GM23338 (cell line): Measurements from ENCODE around the gene WNT4. TPM values are rescaled to one million over a fixed set of nuclear protein-coding genes. Genes with fewer than 3 reads are reported as not detected.

ENCODE experiments used
- ATAC-seq: fragments of 200-7000 bp; cut with Tn5 transposase; 3 replicates; pipeline ENCODE4 v1.9.1; 2020
- DNase-seq: peaks from one replicate; pipeline ENCODE4 v3.0.0-alpha.2; 2015; ENCODE audit warnings: low spot score
- H2AFZ ChIP-seq: fragments of 200-600 bp; sonication (generic); 2 replicates; pipeline ENCODE4 v1.8.0; 2016; ENCODE audit warnings: antibody characterized with exemption, mild to moderate bottlenecking, moderate library complexity
- H3F3A ChIP-seq: fragments of 200-600 bp; sonication (generic); replicated peaks from 2 replicates; pipeline ENCODE4 v1.8.0; 2017; ENCODE audit warnings: antibody characterized with exemption, mixed run types, low read depth
- H3K27ac ChIP-seq: fragments of 200-600 bp; sonication (generic); 2 replicates; pipeline ENCODE4 v1.6.1; 2016; ENCODE audit warnings: low read depth
- H3K27me3 ChIP-seq: fragments of 200-600 bp; sonication (generic); 2 replicates; pipeline ENCODE4 v1.8.0; 2016; ENCODE audit warnings: mild to moderate bottlenecking, mixed run types, moderate library complexity; ENCODE audit not compliant: insufficient read depth
- H3K36me3 ChIP-seq: fragments of 200-600 bp; sonication (generic); 2 replicates; pipeline ENCODE4 v1.8.0; 2016; ENCODE audit warnings: mild to moderate bottlenecking; ENCODE audit not compliant: insufficient read depth
- H3K4me1 ChIP-seq: fragments of 200-600 bp; sonication (generic); 2 replicates; pipeline ENCODE4 v1.8.0; 2016; ENCODE audit warnings: mild to moderate bottlenecking, moderate library complexity; ENCODE audit not compliant: insufficient read depth
- H3K4me2 ChIP-seq: fragments of 200-600 bp; sonication (generic); 2 replicates; pipeline ENCODE4 v1.7.1; 2017; ENCODE audit warnings: mixed run types
- H3K4me3 ChIP-seq: fragments of 200-600 bp; sonication (generic); 2 replicates; pipeline ENCODE4 v1.6.1; 2016; ENCODE audit warnings: mixed run types
- H3K79me2 ChIP-seq: fragments of 200-600 bp; sonication (generic); replicated peaks from 2 replicates; pipeline ENCODE4 v1.8.0; 2017; ENCODE audit warnings: mild to moderate bottlenecking; ENCODE audit not compliant: insufficient read depth
- H3K9me2 ChIP-seq: fragments of 200-600 bp; sonication (generic); 2 replicates; pipeline ENCODE4 v1.8.0; 2017; ENCODE audit not compliant: insufficient read depth
- H4K20me1 ChIP-seq: fragments of 200-600 bp; sonication (generic); replicated peaks from 2 replicates; pipeline ENCODE4 v1.8.0; 2017; ENCODE audit warnings: mild to moderate bottlenecking; ENCODE audit not compliant: insufficient read depth
- H3K27ac Mint-ChIP-seq: 2 replicates; pipeline ENCODE4 v1.8.0; 2020; ENCODE audit warnings: inconsistent platforms, mild to moderate bottlenecking, moderate library complexity, mixed read lengths
- H3K27me3 Mint-ChIP-seq: 3 replicates; pipeline ENCODE4 v1.8.0; 2022; ENCODE audit warnings: low read depth, mild to moderate bottlenecking, moderate library complexity, mixed read lengths, inconsistent platforms; ENCODE audit not compliant: insufficient read depth, poor library complexity
- H3K36me3 Mint-ChIP-seq: 3 replicates; pipeline ENCODE4 v1.8.0; 2021; ENCODE audit warnings: low read depth, mild to moderate bottlenecking, inconsistent platforms, moderate library complexity, mixed read lengths
- H3K4me1 Mint-ChIP-seq: 3 replicates; pipeline ENCODE4 v1.8.0; 2020; ENCODE audit warnings: mild to moderate bottlenecking, inconsistent platforms, mixed read lengths
- H3K4me3 Mint-ChIP-seq: 3 replicates; pipeline ENCODE4 v1.8.0; 2021; ENCODE audit warnings: moderate library complexity, mild to moderate bottlenecking, inconsistent platforms, mixed read lengths
- H3K9me3 Mint-ChIP-seq: 3 replicates; pipeline ENCODE4 v1.8.0; 2020; ENCODE audit warnings: moderate library complexity, mild to moderate bottlenecking, inconsistent platforms, mixed read lengths
- CREB1 ChIP-seq: fragments of 250-450 bp; sonication (Bioruptor Pico); IDR thresholded peaks from 2 replicates; pipeline ENCODE4 v1.5.0; 2020; ENCODE audit warnings: low read depth, mild to moderate bottlenecking, moderate library complexity
- EZH2phosphoT487 ChIP-seq: fragments of 200-600 bp; sonication (generic); IDR thresholded peaks from one replicate; pipeline ENCODE4 v1.8.1; 2018; ENCODE audit warnings: antibody characterized with exemption; ENCODE audit not compliant: unreplicated experiment
- JUNB ChIP-seq: IDR thresholded peaks from one replicate; pipeline ENCODE4 v1.6.1; 2016; ENCODE audit warnings: antibody characterized with exemption; ENCODE audit not compliant: unreplicated experiment
- ZNF331 ChIP-seq: fragments of 250-450 bp; sonication (Bioruptor Pico); IDR thresholded peaks from 2 replicates; pipeline ENCODE4 v1.5.0; 2020; ENCODE audit warnings: low read depth, mild to moderate bottlenecking, moderate library complexity
- polyA plus RNA-seq: library from polyadenylated mRNA; unstranded; fragments of >200 nt; fragmentation: Nextera tagmentation; extraction: Ambion mirVana; gene quantifications from 2 replicates; pipeline ENCODE4 v1.2.1, GENCODE V29; 2016
- total RNA-seq: library from RNA; depleted of rRNA; stranded (reverse); fragments of >200 nt; shearing (Covaris generic); gene quantifications from 2 replicates; pipeline ENCODE4 v1.2.3, GENCODE V29; 2014
- TF ChIP-seq, protein P1 (sequence below): IDR thresholded peaks from 2 replicates; pipeline ENCODE4 v1.6.1; 2016; ENCODE audit warnings: antibody characterized with exemption
- TF ChIP-seq, protein P2 (sequence below): fragments of 250-450 bp; sonication (Bioruptor Pico); IDR thresholded peaks from 2 replicates; pipeline ENCODE4 v1.5.0; 2020; ENCODE audit warnings: mild to moderate bottlenecking, moderate library complexity

WNT4 gene
- total and polyA plus RNA-seq, 2 experiments from 2014 or later = 0.59 to 0.79 TPM

DNA sequence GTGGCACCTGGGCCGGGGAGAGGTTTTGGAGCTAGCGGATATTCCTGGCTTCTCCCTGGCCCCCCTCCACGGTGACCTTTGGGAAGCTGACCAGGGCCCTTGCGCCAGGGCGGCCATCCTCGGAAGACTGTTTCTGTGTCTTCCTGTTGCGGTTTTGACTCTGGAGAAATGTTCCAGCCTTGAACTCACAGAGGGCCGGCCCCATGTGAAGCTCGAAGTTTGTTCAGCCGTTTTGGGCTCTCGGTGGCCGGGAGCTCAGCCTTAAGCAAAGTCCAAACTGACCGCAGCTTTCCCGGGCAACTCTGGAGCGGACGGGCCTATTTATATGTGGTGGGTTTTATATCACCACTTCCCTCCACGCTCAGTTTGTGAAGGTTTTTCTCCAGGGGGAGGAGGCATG is 17.0 kb upstream of the WNT4 start:
- no peaks in the 10 kb centered on the region for H3K4me1 Mint-ChIP-seq
- no peaks in the 10 kb centered on the region for H3K36me3 Mint-ChIP-seq
- no peak overlapping the region for H3K27ac ChIP-seq
- H3K79me2 ChIP-seq = no peaks in the 10 kb centered on the region
- TF ChIP-seq ZNF331 (CRISPR knock-in tag) = no peak
- no peak for TF ChIP-seq EZH2phosphoT487
- TF ChIP-seq CREB1 = no peak
- TF ChIP-seq, protein P1, sequence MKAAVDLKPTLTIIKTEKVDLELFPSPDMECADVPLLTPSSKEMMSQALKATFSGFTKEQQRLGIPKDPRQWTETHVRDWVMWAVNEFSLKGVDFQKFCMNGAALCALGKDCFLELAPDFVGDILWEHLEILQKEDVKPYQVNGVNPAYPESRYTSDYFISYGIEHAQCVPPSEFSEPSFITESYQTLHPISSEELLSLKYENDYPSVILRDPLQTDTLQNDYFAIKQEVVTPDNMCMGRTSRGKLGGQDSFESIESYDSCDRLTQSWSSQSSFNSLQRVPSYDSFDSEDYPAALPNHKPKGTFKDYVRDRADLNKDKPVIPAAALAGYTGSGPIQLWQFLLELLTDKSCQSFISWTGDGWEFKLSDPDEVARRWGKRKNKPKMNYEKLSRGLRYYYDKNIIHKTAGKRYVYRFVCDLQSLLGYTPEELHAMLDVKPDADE = no peak
- TF ChIP-seq, protein P2, sequence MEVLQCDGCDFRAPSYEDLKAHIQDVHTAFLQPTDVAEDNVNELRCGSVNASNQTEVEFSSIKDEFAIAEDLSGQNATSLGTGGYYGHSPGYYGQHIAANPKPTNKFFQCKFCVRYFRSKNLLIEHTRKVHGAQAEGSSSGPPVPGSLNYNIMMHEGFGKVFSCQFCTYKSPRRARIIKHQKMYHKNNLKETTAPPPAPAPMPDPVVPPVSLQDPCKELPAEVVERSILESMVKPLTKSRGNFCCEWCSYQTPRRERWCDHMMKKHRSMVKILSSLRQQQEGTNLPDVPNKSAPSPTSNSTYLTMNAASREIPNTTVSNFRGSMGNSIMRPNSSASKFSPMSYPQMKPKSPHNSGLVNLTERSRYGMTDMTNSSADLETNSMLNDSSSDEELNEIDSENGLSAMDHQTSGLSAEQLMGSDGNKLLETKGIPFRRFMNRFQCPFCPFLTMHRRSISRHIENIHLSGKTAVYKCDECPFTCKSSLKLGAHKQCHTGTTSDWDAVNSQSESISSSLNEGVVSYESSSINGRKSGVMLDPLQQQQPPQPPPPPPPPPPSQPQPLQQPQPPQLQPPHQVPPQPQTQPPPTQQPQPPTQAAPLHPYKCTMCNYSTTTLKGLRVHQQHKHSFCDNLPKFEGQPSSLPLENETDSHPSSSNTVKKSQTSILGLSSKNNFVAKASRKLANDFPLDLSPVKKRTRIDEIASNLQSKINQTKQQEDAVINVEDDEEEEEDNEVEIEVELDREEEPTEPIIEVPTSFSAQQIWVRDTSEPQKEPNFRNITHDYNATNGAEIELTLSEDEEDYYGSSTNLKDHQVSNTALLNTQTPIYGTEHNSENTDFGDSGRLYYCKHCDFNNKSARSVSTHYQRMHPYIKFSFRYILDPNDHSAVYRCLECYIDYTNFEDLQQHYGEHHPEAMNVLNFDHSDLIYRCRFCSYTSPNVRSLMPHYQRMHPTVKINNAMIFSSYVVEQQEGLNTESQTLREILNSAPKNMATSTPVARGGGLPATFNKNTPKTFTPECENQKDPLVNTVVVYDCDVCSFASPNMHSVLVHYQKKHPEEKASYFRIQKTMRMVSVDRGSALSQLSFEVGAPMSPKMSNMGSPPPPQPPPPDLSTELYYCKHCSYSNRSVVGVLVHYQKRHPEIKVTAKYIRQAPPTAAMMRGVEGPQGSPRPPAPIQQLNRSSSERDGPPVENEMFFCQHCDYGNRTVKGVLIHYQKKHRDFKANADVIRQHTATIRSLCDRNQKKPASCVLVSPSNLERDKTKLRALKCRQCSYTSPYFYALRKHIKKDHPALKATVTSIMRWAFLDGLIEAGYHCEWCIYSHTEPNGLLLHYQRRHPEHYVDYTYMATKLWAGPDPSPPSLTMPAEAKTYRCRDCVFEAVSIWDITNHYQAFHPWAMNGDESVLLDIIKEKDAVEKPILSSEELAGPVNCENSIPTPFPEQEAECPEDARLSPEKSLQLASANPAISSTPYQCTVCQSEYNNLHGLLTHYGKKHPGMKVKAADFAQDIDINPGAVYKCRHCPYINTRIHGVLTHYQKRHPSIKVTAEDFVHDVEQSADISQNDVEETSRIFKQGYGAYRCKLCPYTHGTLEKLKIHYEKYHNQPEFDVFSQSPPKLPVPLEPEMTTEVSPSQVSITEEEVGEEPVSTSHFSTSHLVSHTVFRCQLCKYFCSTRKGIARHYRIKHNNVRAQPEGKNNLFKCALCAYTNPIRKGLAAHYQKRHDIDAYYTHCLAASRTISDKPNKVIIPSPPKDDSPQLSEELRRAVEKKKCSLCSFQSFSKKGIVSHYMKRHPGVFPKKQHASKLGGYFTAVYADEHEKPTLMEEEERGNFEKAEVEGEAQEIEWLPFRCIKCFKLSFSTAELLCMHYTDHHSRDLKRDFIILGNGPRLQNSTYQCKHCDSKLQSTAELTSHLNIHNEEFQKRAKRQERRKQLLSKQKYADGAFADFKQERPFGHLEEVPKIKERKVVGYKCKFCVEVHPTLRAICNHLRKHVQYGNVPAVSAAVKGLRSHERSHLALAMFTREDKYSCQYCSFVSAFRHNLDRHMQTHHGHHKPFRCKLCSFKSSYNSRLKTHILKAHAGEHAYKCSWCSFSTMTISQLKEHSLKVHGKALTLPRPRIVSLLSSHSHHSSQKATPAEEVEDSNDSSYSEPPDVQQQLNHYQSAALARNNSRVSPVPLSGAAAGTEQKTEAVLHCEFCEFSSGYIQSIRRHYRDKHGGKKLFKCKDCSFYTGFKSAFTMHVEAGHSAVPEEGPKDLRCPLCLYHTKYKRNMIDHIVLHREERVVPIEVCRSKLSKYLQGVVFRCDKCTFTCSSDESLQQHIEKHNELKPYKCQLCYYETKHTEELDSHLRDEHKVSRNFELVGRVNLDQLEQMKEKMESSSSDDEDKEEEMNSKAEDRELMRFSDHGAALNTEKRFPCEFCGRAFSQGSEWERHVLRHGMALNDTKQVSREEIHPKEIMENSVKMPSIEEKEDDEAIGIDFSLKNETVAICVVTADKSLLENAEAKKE (CRISPR knock-in tag) = no peak
- no peak for TF ChIP-seq JUNB
- H3K9me3 Mint-ChIP-seq = no peaks in the 10 kb centered on the region
- H3K36me3 ChIP-seq = no peaks in the 10 kb centered on the region
- no peaks in the 10 kb centered on the region for H4K20me1 ChIP-seq
- no peak overlapping the region for H3K4me3 ChIP-seq
- no peak for ATAC-seq
- H3K27me3 ChIP-seq = no peaks in the 10 kb centered on the region
- H3K9me2 ChIP-seq = no peaks in the 10 kb centered on the region
- H3K27ac Mint-ChIP-seq = no peak overlapping the region
- no peak overlapping the region for H3K4me3 Mint-ChIP-seq
- H3K4me1 ChIP-seq = no peaks in the 10 kb centered on the region
- H3K27me3 Mint-ChIP-seq = peaks cover 9% of the 10 kb centered on the region
- DNase-seq = no peak
- no peak overlapping the region for H3K4me2 ChIP-seq
- no peaks in the 10 kb centered on the region for H3F3A ChIP-seq
- no peak overlapping the region for H2AFZ ChIP-seq
